Karpas-422 (cell line): ENCODE measurements around the gene ITIH3. TPM values are rescaled to one million over a fixed set of nuclear protein-coding genes. Genes with fewer than 3 reads are reported as not detected.

Source experiments
- DNase-seq: peaks from one replicate; pipeline ENCODE4 v3.0.0-alpha.2; 2015
- H2AFZ ChIP-seq: fragments of 200-600 bp; sonication (generic); 2 replicates; pipeline ENCODE4 v1.6.1; 2014; ENCODE audit warnings: antibody characterized with exemption, low read length, mixed read lengths
- H3K27ac ChIP-seq: fragments of 200-600 bp; sonication (generic); 2 replicates; pipeline ENCODE4 v1.5.1; 2014; ENCODE audit warnings: mild to moderate bottlenecking, low read length, moderate library complexity
- H3K27me3 ChIP-seq: fragments of 200-600 bp; sonication (generic); 2 replicates; pipeline ENCODE4 v1.6.1; 2014; ENCODE audit warnings: low read length, mixed read lengths
- H3K36me3 ChIP-seq: fragments of 200-600 bp; sonication (generic); 2 replicates; pipeline ENCODE4 v1.6.1; 2014; ENCODE audit warnings: low read length, mixed read lengths; ENCODE audit not compliant: insufficient read depth
- H3K4me1 ChIP-seq: fragments of 200-600 bp; sonication (generic); 2 replicates; pipeline ENCODE4 v1.6.1; 2014; ENCODE audit warnings: mild to moderate bottlenecking, low read length, mixed read lengths
- H3K4me2 ChIP-seq: fragments of 200-600 bp; sonication (generic); 2 replicates; pipeline ENCODE4 v1.6.1; 2014; ENCODE audit warnings: low read length, low read depth, mild to moderate bottlenecking; ENCODE audit not compliant: poor library complexity, severe bottlenecking
- H3K4me3 ChIP-seq: fragments of 200-600 bp; sonication (generic); 2 replicates; pipeline ENCODE4 v1.5.1; 2014; ENCODE audit warnings: mild to moderate bottlenecking, antibody characterized with exemption, low read length, mixed read lengths
- H3K79me2 ChIP-seq: fragments of 200-600 bp; sonication (generic); 2 replicates; pipeline ENCODE4 v1.6.1; 2014; ENCODE audit warnings: mild to moderate bottlenecking, low read length, mixed read lengths
- H3K9ac ChIP-seq: fragments of 200-600 bp; sonication (generic); 2 replicates; pipeline ENCODE4 v1.6.0; 2014; ENCODE audit warnings: low read length
- H3K9me2 ChIP-seq: fragments of 200-600 bp; sonication (generic), shearing (Covaris generic); replicated peaks from 2 replicates; pipeline ENCODE4 v1.6.0; 2014; ENCODE audit warnings: mild to moderate bottlenecking, low read length, moderate library complexity; ENCODE audit not compliant: insufficient read depth
- H3K9me3 ChIP-seq: fragments of 300-700, 200-600 bp; sonication (generic); 2 replicates; pipeline ENCODE4 v1.6.1; 2014; ENCODE audit warnings: low read length, mixed read lengths
- H4K20me1 ChIP-seq: fragments of 200-600 bp; sonication (generic); 2 replicates; pipeline ENCODE4 v1.6.1; 2014; ENCODE audit warnings: mild to moderate bottlenecking, antibody characterized with exemption, low read length, low read depth; ENCODE audit not compliant: insufficient read depth
- small RNA-seq: library from RNA; depleted of rRNA; stranded (forward); fragments of <200 nt; gene quantifications from one replicate; pipeline ENCODE3, GENCODE V24; 2014
- total RNA-seq: library from RNA; depleted of rRNA; stranded (reverse); fragments of >200 nt; shearing (Covaris generic); gene quantifications from 2 replicates; pipeline ENCODE4 v1.2.3, GENCODE V29; 2014; ENCODE audit warnings: low replicate concordance; rRNA removed

ITIH3 gene
- total RNA-seq, 1 experiment from 2014 or later, result not detected

- no peak for DNase-seq
- Histone ChIP-seq H3K36me3 (peaks cover 3% of the 10 kb centered on the region; the same call in 1 of the 2 replicates), H3K4me1 (no peaks in the 10 kb centered on the region), H4K20me1 (no peaks in the 10 kb centered on the region), H2AFZ (no peak overlapping the region), H3K27ac (no peak overlapping the region), H3K9me3 (no peaks in the 10 kb centered on the region), H3K9me2 (no peaks in the 10 kb centered on the region), H3K4me2 (no peak overlapping the region), H3K79me2 (peaks cover 6% of the 10 kb centered on the region; the same call in 1 of the 2 replicates), H3K27me3 (no peaks in the 10 kb centered on the region), H3K4me3 (no peak overlapping the region), H3K9ac (no peak overlapping the region)
Observed at GRCh38 chr3:52856666-52857065, 62.1 kb downstream of the ITIH3 start.

GRCh38 chr3:52857133-52857532 lies 62.5 kb downstream of the ITIH3 start:
- peaks cover 6% of the 10 kb centered on the region; the same call in 1 of the 2 replicates for H3K79me2 ChIP-seq
- no peaks in the 10 kb centered on the region for H4K20me1 ChIP-seq
- H3K9ac ChIP-seq, result no peak overlapping the region
- H3K9me3 ChIP-seq, result no peaks in the 10 kb centered on the region
- no peaks in the 10 kb centered on the region for H3K27me3 ChIP-seq
- H3K36me3 ChIP-seq, result no peaks in the 10 kb centered on the region
- no peak overlapping the region for H3K4me3 ChIP-seq
- no peaks in the 10 kb centered on the region for H3K4me1 ChIP-seq
- no peaks in the 10 kb centered on the region for H3K9me2 ChIP-seq
- H3K4me2 ChIP-seq, result no peak overlapping the region
- no peak overlapping the region for H2AFZ ChIP-seq
- H3K27ac ChIP-seq, result no peak overlapping the region
- DNase-seq, result no peak

- no peaks in the 10 kb centered on the region for H3K4me1 ChIP-seq
- no peak overlapping the region for H3K4me2 ChIP-seq
- H2AFZ ChIP-seq, result no peak overlapping the region
- H3K4me3 ChIP-seq, result no peak overlapping the region
- H3K9me2 ChIP-seq, result no peaks in the 10 kb centered on the region
- DNase-seq, result no peak
- no peak overlapping the region for H3K9ac ChIP-seq
- H3K36me3 ChIP-seq, result no peaks in the 10 kb centered on the region
- H3K9me3 ChIP-seq, result no peaks in the 10 kb centered on the region
- no peak overlapping the region for H3K27ac ChIP-seq
- no peaks in the 10 kb centered on the region for H4K20me1 ChIP-seq
- H3K79me2 ChIP-seq, result peaks cover 10% of the 10 kb centered on the region; the same call in 1 of the 2 replicates
- no peaks in the 10 kb centered on the region for H3K27me3 ChIP-seq
Observed at GRCh38 chr3:52857864-52858263, 63.3 kb downstream of the ITIH3 start.

Small RNA genes within 50 kb of the gene (small RNA-seq; reads per million reads assigned to genes)
- gene MIR8064, result not detected
- not detected for gene MUSTN1

Other genes with a start within 250 kb of the ITIH3 start
- 38.4 and 53.3 TPM in 2 replicates for gene PBRM1, start 108.9 kb upstream of the ITIH3 start, total RNA-seq
- 96.9 and 138 TPM in 2 replicates for gene GNL3, start 108.8 kb upstream of the ITIH3 start, total RNA-seq
- 34.7 and 52.0 TPM in 2 replicates for gene GLT8D1, start 89.0 kb upstream of the ITIH3 start, total RNA-seq
- 122 and 184 TPM in 2 replicates for gene SPCS1, start 88.7 kb upstream of the ITIH3 start, total RNA-seq
- gene NEK4, start 23.9 kb upstream of the ITIH3 start, total RNA-seq, result 20.5 and 44.1 TPM in 2 replicates
- gene ITIH1, start 17.2 kb upstream of the ITIH3 start, total RNA-seq, result not detected in 2 replicates
- gene ITIH4, start 35.9 kb downstream of the ITIH3 start, total RNA-seq, result 11.1 and 14.3 TPM in 2 replicates
- gene MUSTN1, start 40.2 kb downstream of the ITIH3 start, total RNA-seq, result 2.4 TPM in 1 of 2 replicates, not detected in the other
- 25.0 and 39.6 TPM in 2 replicates for gene STIMATE, start 102.8 kb downstream of the ITIH3 start, total RNA-seq